ENCODE measurements around the gene MRAS.

Gene MRAS

DNA sequence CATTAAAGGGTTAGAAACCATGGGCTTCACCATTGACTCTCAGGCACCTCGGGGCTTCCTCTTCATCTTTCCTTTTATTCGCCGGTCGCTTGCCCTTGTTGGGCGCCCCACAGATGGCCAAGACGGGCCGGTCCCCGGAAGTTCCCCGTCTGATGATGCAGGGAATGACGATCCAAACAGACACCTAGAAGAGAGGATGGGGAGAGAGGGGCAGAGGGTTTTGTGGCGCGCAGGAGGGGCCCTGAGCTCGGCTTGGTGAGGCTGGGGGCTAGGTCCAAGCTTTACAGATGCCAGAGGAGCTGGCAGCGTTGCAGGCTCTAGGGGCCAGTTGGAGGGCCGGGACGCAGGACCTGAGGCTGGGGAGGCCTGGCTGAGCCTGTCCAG is 85.5 kb downstream of the MRAS start:
- Histone ChIP-seq H4K20me1 (ENCODE audit: low read depth, low read length) (no peaks in the 10 kb centered on the region), H3K27ac (ENCODE audit: low read depth, low read length) (no peak overlapping the region), H3K9me3 (ENCODE audit: insufficient read depth, low read length) (no peaks in the 10 kb centered on the region), H3K4me2 (ENCODE audit: low read depth, low read length, poor library complexity, severe bottlenecking) (no peak overlapping the region), H3K9ac (ENCODE audit: low read length) (no peak overlapping the region), H3K4me3 (ENCODE audit: insufficient read depth, low read length, poor library complexity, severe bottlenecking) (no peak overlapping the region), H3K36me3 (ENCODE audit: low read length) (no peaks in the 10 kb centered on the region), H3F3A (ENCODE audit: insufficient read depth) (no peaks in the 10 kb centered on the region), H3K27me3 (ENCODE audit: low read length) (no peaks in the 10 kb centered on the region), H3K79me2 (ENCODE audit: insufficient read depth, low read length) (no peaks in the 10 kb centered on the region), H3K9me2 (replicated peaks; ENCODE audit: insufficient read depth, low read length) (no peaks in the 10 kb centered on the region), H2AFZ (ENCODE audit: low read depth, low read length, severe bottlenecking) (no peak overlapping the region)
- TF ChIP-seq EZH2phosphoT487 (conservative IDR thresholded peaks at IDR 0.05; ENCODE audit: low read length) (no peak), CTCF (IDR thresholded peaks at IDR 0.05; ENCODE audit: insufficient read depth, low read length, poor library complexity, severe bottlenecking) (no peak)

DNA sequence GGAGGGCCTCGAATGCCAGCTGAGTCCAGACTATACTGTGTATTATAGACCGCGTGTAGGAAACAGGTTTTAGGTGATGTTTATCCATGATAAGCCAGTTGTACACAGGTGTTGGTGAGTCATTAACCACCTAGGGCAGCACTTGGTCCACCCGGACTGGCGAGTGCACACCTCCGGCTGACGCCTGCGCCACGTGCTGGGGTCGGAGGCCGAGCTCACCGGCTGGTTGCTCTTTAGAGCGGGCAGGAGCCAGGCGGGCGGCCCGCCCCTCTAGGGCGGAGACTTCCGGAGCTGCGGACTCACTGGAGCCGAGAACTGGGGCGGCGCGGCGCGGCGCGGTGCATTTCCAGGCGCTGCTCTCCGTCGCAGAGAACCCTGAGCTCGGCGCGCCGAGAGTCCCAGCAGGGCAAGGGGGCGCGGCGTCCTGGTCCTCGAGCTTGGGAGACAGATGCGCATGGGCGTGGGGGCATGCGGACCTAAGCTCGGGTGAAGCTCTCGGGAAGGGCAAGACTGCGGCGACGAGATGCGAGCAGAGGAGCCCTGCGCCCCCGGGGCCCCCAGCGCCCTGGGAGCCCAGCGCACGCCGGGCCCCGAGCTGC is 86.0 kb downstream of the MRAS start, which contains the start of gene ESYT3:
TSS of gene ESYT3 (plus strand) at position 341 of the 599 bp plus-strand sequence. CDS start at position 524, 183 bp downstream.
- H3K4me2 ChIP-seq (ENCODE audit: low read depth, low read length, poor library complexity, severe bottlenecking) = no peak within 1 kb of the TSS
- no peaks in the 10 kb centered on the region for H3K79me2 ChIP-seq (ENCODE audit: insufficient read depth, low read length)
- H3K36me3 ChIP-seq (ENCODE audit: low read length) = no peaks in the 10 kb centered on the region
- no peak within 1 kb of the TSS for H3K27ac ChIP-seq (ENCODE audit: low read depth, low read length)
- H4K20me1 ChIP-seq (ENCODE audit: low read depth, low read length) = no peaks in the 10 kb centered on the region
- H3K9me2 ChIP-seq (replicated peaks; ENCODE audit: insufficient read depth, low read length) = no peaks in the 10 kb centered on the region
- H3F3A ChIP-seq (ENCODE audit: insufficient read depth) = no peaks in the 10 kb centered on the region
- H2AFZ ChIP-seq (ENCODE audit: low read depth, low read length, severe bottlenecking) = no peak within 1 kb of the TSS
- H3K4me3 ChIP-seq (ENCODE audit: insufficient read depth, low read length, poor library complexity, severe bottlenecking) = no peak within 1 kb of the TSS
- no peaks in the 10 kb centered on the region for H3K9me3 ChIP-seq (ENCODE audit: insufficient read depth, low read length)
- no peaks in the 10 kb centered on the region for H3K27me3 ChIP-seq (ENCODE audit: low read length)
- TF ChIP-seq CTCF (IDR thresholded peaks at IDR 0.05; ENCODE audit: insufficient read depth, low read length, poor library complexity, severe bottlenecking) = no peak
- TF ChIP-seq EZH2phosphoT487 (conservative IDR thresholded peaks at IDR 0.05; ENCODE audit: low read length) = no peak
- no peak within 1 kb of the TSS for H3K9ac ChIP-seq (ENCODE audit: low read length)

DNA sequence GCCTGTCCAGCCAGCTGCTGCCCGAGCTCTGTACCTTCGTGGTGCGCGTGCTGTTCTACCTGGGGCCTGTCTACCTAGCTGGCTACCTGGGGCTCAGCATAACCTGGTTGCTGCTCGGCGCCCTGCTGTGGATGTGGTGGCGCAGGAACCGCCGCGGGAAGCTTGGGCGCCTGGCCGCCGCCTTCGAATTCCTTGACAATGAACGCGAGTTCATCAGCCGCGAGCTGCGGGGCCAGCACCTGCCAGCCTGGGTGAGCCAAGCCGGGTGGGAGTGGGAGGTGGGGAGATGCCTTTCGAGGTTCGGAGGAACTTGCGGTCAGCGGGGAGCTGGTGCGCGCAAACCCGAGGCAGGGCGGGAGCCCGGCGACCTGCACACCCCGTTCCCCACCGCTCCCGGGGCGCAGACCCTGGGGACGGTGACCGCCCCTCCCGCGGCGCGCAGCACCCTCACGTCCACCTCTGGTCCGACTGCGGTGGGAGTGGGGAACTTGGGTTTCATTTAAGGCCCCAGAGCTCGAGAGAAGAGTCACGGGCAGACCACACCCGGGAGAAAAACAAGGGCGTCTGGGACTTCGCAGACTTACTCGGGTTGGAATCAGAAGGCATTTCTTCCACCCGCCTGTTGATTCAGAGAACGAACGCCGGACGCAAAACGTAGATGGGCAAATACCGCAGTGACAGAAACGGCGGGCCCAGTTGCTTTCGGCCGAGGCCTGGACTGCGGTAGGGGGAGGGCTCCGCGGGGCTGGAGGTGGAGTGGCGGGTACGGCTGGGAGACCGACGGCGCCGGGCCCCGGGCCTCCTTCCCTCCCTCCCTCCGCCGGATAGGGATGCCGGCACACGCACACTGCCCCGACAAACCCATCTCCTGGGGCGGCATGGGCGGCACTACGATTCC is 86.7 kb downstream of the MRAS start:
- Histone ChIP-seq H3K27ac (ENCODE audit: low read depth, low read length) (no peak overlapping the region), H3K27me3 (ENCODE audit: low read length) (no peaks in the 10 kb centered on the region), H2AFZ (ENCODE audit: low read depth, low read length, severe bottlenecking) (no peak overlapping the region), H3K9ac (ENCODE audit: low read length) (no peak overlapping the region), H3K79me2 (ENCODE audit: insufficient read depth, low read length) (no peaks in the 10 kb centered on the region), H4K20me1 (ENCODE audit: low read depth, low read length) (no peaks in the 10 kb centered on the region), H3K4me2 (ENCODE audit: low read depth, low read length, poor library complexity, severe bottlenecking) (no peak overlapping the region), H3K9me2 (replicated peaks; ENCODE audit: insufficient read depth, low read length) (no peaks in the 10 kb centered on the region), H3F3A (ENCODE audit: insufficient read depth) (no peaks in the 10 kb centered on the region), H3K4me3 (ENCODE audit: insufficient read depth, low read length, poor library complexity, severe bottlenecking) (no peak overlapping the region), H3K9me3 (ENCODE audit: insufficient read depth, low read length) (no peaks in the 10 kb centered on the region), H3K36me3 (ENCODE audit: low read length) (no peaks in the 10 kb centered on the region)
- TF ChIP-seq EZH2phosphoT487 (conservative IDR thresholded peaks at IDR 0.05; ENCODE audit: low read length) (no peak), CTCF (IDR thresholded peaks at IDR 0.05; ENCODE audit: insufficient read depth, low read length, poor library complexity, severe bottlenecking) (no peak)

Measured in SU-DHL-6 (cell line).